NCI-H2081 (cell line): ENCODE results near the gene HDAC7.

Source experiments
- DNase-seq, 2 experiments: peaks; one replicate each; lab custom pipeline; 2025; lab: John Stamatoyannopoulos, UW

Gene HDAC7

DNA sequence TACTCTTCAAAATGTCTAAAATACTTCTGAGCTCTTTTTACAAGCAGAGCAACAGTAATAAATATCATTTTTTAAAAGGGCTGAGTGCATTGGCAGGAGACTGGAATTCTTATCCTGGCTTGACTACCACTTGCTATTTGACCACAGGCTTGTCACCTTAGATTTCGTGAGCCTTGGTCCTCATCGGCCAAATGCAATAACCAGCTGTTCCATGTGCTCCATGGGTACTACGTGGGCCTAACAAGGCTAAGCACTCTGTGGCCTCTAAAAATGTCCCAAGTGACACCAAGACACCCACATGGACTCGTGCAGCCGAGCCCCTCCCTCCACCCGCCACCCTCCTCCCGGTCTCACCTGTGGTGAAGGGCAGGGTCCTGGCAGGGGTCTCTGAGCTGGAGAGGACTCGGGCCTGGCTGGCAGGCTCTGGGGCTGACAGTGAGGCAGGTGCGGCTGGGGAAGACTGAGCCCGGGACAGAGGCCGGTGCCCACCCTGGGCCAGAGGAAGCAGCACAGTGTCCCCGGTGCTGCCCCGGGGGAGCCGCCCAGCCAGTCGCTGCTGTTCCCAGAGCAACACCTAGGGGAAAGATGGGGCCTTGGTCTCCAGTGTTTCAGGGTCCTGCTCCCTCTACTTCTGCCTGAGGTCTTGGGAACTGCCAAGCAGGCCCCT lies 26.6 kb downstream of the HDAC7 start:
- no peak for DNase-seq

DNA sequence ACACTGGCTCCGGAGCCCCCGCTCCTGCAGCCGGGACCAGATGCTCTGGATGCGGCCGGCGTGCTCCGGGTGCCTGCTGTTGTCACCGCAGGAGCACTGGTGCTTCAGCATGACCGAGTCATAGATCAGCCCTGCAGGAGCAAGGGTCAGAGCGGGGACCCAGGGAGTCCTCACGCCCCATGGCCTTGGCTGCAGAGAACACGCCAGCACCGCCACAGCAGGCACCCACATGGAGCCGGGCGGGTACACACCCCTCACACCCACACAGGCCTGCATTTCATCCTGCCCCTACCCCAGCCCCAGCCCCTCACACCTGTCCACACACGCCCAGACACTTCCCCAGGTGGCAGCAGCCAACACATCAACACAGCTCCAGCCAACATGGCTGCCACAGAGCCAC lies 27.8 kb downstream of the HDAC7 start:
- DNase-seq: no peak

DNA sequence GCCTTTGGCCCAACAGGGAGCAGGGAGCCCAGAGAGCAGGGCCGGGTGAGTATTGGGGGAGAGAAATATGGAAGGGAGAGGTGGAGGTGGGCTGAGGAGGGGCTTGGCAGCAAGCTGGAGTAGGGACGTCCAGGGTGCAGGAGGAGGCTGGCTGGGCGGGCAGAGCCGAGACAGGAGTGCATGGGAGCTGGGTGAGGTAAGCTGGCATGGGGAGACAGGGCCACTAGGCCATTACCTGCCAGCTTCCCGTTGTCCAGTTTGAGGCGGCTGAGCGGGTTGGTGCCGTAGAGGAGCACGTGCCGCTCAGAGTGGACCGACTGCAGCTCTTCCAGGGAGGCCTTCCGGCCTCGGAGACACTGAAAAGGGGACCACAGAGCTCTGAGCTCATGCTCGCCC lies 28.4 kb downstream of the HDAC7 start:
- DNase-seq: no peak

DNA sequence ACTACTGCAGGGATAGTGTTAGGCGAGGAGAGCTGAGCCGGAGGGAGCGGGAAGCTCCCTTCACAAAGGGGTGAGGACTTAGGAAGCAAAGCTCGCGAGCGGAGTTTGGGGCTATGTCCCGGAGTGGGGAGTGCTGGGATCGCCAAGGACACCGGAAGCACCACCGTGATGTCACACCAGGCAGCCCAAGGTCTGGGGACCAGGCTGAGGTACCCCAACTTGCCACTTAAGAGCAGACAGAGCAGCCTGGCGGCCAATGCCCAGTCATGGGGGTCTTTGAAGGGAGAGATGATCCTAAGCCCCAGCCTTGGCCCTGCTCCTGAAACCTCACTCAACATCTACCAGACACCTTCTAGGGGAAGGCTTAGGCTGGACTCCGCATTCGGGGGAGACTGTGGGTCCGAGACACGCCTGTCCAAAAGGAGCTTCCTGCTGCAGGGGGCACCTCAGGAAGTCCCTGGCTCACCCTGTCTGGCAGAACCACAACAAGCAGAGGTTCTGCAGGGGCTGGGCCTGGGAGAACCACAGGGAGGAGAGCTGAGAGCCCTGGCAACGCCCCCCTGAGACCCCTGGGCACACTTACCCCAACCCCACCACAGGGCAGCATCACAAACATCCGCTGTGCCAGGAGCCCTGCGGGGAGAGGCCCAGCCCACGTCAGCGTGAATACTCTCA lies 28.9 kb downstream of the HDAC7 start:
- DNase-seq: no peak

- no peak for DNase-seq
Observed at GRCh38 chr12:47789712-47790489, 29.8 kb downstream of the HDAC7 start.

DNA sequence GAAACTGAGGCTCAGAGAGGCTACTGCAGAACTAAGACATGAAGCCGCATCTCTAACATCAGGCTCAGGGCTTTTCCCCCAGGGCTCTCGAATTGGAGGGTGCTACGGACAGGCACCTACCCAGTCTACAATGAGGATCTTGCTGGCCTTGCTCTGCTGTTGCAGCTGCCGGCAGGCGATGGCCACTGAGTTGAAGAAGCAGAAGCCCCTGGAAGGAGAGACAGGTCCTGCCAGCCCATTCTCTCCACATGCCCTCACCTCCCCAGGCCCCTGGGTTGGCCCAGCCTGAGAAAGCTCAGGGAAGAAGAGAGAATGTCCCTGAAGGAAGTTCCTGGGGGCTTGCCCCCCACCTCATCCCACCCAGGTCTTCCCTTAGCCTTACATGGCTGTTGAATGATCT lies 30.6 kb downstream of the HDAC7 start:
- DNase-seq: no peak

GRCh38 chr12:47787596-47788319 lies 31.9 kb downstream of the HDAC7 start:
- DNase-seq: no peak

GRCh38 chr12:47786662-47787280 lies 32.9 kb downstream of the HDAC7 start:
- DNase-seq: no peak

DNA sequence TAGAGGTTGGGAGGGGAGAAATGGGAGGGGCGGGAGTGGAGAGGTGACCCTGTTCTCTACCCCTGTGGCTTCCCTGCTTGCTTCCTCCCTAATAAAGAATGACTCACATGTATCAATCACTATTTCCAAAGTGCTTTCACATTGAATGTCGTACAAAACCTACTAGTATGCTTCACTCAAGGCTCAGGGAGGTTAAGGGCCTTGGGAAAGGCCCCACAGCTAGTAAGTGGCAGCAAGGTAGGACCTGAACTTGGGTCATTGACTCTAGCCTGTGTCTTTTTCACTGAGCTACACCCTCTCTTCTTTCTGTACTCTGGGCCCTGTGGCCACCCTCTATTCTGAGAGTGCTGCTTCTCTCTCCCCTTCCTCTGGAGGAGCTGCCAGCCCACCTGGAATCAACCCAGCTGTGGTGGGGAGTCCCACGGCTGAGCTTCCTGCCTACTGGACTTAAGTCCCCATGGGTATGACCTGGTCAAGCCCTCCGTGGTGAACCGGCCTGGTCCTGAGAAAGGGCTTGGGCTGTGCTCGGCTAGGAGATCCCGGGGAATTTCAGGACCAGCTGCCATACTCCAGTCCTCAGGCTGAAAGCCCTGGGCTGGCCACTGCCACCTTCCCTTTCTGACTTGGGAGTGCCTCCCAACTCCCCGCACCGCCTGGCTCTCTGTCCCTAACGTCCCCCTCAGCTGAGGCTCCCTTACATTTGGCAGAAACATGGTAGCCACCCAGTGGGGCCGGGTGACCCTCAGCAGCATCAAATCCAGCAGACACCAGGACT lies 33.6 kb downstream of the HDAC7 start:
- no peak for DNase-seq

DNA sequence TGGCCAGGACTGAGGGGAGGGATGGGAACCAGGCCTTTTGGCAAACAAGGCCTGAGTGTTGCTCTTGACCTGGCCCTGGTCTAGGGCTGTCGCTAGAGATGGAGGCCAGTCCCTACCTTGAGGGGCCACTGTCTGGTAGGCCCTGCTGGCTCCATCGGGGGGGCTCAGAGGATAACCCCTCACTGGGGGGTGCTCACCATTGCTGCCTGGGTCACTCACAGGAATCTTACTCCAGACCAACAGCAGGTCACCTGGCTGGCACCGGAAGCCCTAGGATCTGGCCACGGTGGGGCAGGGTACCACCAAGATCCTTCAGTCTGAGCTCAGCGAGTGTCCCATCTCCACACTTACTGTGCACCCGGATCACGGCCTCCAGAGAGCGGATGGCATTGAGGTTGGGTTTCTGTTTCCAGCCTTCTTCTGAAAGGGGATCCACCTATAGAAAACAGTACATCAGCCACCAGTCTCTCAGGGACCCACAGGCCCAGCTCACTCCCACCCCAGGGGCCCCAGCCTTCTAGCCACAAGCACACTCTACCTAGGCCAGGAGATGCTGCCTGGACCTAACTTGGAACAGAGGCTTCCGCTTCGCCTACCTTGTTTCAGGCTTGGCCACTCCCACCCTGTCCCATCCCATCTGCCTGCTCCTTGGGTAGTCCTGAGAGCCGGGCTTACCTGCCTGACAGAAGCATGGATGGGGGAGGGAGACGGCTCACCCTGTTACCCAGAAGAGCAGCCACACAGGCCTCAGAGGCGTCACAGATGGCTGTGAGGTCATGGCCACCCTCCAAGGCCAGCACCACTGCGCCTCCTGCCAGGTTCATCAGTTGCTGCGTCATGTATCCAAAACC lies 34.4 kb downstream of the HDAC7 start:
- no peak for DNase-seq

- no peak for DNase-seq
Observed at GRCh38 chr12:47783821-47784819, 35.6 kb downstream of the HDAC7 start.

DNA sequence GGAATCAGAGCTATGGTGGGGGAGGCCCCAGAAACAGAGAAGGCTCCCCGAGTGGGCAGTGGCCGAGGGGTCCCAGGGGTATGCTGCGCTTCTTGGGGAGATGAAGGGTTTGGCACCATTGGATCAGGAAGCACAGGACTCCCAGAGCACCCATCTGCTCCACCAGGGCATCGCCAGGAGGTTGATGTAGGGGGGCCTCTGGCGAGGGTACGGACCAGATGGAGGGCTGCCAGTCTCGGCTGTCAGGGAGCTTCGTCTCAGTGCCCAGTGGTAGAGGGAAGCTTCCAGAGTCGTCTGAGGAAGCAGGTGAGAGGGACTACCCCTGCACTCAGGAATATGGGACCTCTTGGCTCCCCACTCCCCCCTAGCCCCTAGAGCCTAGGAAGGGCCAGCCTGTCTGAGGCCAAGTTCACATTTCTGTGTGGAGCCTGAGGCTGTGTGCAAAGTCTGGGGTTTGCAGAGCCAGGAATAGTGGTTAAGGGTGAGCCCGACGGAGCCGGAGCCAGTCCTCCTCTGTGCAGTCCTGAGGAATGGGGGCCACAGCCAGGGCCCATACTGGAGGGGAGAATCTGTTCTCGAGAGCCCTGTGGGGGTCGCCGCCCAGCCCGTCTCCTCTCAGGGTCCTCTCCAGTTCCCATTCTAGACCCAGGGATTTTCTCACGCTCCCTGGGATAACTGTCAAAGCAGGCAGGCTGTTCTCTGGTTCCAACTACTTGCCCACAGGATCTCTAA lies 36.5 kb downstream of the HDAC7 start:
- DNase-seq: no peak

DNA sequence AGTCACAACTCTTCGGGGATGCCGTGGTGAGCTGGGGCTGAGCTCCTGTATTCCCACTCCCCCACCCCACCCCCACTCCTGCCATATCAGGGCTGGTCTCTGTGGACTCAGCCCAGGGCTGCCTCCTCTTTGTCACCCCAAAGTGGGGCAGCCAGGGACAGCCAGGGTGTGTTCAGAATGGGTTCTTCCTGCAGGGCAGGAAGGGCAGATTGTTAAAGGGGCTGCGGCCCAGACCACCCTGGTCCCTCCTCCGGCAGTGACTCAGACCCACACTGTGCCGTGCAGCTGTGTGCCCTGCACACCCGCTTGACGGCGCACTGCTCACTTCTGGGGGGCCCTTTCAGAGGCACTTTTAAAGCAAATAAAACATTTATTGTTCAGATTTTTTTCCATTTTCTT lies 37.3 kb downstream of the HDAC7 start:
- DNase-seq: no peak

DNA sequence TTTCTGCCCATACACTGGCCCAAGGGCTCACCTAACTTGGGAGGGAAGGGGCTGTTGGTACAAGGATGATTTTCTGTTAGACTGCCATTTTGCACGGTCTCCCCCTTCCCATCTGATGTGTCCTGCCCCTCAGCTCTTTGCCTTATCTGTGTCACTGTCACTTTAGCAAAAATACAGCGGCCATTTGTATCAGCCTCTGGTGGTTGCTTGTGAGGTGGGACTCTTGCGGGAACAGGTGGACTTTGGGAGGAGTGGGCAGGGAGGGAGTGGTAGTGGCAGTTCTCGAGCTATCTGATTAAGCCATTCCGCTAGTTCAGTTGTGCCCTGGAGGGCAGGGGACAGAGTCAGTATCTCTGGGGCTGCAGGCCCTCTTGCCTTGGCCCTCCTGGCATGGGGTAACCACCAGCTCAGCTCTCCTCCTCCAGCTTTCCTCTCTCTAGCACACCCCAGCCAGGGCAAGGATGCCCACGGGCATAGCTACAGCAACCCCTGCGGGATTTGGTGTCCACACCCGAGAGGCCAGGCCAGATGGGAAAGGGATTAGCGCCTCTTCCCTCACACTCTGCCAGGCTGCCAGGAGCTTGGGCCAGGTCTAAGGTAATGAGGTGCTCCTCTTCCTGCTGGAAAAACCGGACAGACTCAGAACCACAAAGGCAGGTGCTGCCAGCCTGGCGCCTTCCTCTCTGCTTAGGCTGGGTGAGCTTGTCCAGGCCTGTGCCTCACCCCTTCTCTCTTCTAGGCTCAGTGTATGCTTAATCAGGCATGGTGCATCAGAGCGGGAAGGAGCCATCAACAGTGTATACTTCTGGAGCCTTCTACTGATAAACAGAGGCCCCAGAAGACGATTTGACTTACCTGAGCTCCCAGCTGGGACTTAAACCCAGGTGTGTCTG lies 38.0 kb downstream of the HDAC7 start:
- no peak for DNase-seq

GRCh38 chr12:47779943-47780504 lies 39.7 kb downstream of the HDAC7 start:
- DNase-seq: no peak

GRCh38 chr12:47779301-47779942 lies 40.3 kb downstream of the HDAC7 start:
- peak; percentile 74 to 77 for DNase-seq
